AG04449 (cell line): ENCODE data around the gene PIP5K1B.
"Not testable (repeated sequence)": the region's sequence is repeated elsewhere in the genome, so short reads cannot be mapped to it uniquely, and the experiment has no call there.

Experiments
- CTCF ChIA-PET: fragments of 350-600 bp; formaldehyde crosslinking; extraction: SDS; loops from one replicate; lab custom pipeline; 2021; ENCODE audit warnings: antibody characterized with exemption; lab: Yijun Ruan, JAX
- POLR2A ChIA-PET: fragments of 400-600, 350-600 bp; formaldehyde crosslinking; extraction: SDS; loops from one replicate; lab custom pipeline; 2020; ENCODE audit warnings: antibody characterized with exemption, inconsistent platforms; lab: Yijun Ruan, JAX
- DNase-seq: peaks from one replicate; pipeline ENCODE4 v3.0.0-alpha.2; 2010; ENCODE audit warnings: low read depth, low spot score
- H3K4me3 ChIP-seq: 2 replicates; pipeline ENCODE4 v1.5.1; 2011; ENCODE audit warnings: low read depth, mild to moderate bottlenecking, control low read depth, low read length
- TF ChIP-seq, protein P1 (sequence below): IDR thresholded peaks from one replicate; pipeline ENCODE4 v1.5.1; 2011; ENCODE audit warnings: mild to moderate bottlenecking, moderate library complexity, low read length, control low read depth, inconsistent platforms; ENCODE audit not compliant: insufficient read depth; ENCODE audit errors: missing control alignments

PIP5K1B gene

DNA sequence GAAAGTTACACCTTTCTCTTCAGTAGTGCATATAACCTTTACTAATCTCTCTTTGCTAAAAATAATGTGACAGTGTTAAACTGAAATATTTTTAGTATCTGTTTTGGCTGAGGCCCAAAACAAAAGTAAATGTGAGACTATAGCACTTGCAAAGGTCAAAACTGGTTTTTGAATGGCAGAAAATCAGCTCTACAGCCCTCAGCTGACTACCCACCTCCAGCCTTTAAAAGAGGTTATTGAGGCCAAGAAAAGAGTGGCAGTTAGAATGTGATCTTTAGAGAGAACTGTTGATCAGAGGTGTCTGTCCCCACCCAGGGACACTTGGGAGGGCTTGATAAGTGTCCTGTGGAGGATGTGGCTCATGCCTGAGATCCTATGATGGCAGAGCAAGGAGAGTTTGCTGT, 278.0 kb downstream of the PIP5K1B start:
- no peak for DNase-seq
- TF ChIP-seq, protein P1, sequence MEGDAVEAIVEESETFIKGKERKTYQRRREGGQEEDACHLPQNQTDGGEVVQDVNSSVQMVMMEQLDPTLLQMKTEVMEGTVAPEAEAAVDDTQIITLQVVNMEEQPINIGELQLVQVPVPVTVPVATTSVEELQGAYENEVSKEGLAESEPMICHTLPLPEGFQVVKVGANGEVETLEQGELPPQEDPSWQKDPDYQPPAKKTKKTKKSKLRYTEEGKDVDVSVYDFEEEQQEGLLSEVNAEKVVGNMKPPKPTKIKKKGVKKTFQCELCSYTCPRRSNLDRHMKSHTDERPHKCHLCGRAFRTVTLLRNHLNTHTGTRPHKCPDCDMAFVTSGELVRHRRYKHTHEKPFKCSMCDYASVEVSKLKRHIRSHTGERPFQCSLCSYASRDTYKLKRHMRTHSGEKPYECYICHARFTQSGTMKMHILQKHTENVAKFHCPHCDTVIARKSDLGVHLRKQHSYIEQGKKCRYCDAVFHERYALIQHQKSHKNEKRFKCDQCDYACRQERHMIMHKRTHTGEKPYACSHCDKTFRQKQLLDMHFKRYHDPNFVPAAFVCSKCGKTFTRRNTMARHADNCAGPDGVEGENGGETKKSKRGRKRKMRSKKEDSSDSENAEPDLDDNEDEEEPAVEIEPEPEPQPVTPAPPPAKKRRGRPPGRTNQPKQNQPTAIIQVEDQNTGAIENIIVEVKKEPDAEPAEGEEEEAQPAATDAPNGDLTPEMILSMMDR = no peak
- no peak overlapping the region for H3K4me3 ChIP-seq
- CTCF ChIA-PET = no interaction called here
- POLR2A ChIA-PET = no interaction called here

DNA sequence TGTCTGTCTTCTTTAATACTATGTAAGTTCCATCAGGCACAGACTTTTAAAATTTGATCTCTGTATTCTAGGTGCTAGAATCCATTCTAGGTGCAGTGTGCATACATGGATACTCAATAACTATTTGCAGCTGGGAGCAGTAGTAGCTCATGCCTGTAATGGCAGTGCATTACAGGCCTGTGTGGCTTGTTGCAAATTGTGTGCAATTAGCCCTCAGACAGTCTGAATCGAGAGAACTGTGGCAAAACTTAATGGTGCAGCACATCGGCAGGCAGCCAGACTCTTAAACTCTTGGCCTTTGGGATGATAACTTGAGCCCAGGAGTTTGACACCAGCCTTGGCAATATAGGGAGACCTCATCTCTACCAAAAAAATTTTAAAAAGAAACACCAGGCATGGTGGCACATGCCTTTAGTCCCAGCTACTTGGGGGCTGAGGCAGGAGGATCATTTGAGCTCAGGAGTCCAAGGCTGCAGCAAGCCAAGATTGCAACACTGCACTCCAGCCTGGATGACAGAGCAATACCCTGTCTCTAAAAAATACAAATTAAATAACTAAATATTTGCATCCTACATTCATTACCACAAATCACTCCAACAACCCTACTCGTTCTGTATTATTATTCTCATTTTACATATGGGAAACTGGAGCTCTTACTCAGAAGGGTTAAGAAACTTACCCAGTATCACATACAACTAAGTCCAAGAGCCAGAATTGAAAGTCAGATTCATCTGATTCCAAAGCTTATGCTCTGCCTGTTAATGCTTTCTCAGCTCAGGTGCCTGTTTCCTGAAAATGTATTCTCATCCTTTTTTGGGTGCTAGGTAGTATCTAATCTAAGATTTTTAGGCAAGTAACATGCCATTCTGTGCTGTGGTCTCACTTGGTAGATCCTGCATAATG, 278.7 kb downstream of the PIP5K1B start:
- CTCF ChIA-PET = interaction anchor here (1.1 kb wide), 1 partner anchor 400 kb away, joined by 3 read pairs; no protein-coding TSS in a partner anchor
- DNase-seq = no peak
- POLR2A ChIA-PET = no interaction called here
- TF ChIP-seq, protein P1 = no peak
- H3K4me3 ChIP-seq = no peak overlapping the region

DNA sequence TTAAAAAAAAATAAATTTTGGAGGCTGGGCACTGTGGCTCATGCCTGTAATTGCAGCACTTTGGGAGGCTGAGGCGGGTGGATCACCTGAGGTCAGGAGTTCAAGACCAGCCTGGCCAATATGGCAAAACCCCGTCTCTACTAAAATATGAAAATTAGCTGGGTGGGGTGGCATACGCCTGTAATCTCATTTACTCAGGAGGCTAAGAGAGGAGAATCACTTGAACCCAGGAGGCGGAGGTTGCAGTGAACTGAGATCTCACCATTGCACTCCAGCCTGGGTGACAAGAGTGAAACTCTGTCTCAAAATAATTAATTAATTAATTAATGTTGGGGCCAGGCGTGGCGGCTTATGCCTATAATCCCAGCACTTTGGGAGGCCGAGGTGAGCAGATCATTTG, 281.9 kb downstream of the PIP5K1B start:
- POLR2A ChIA-PET, H3K4me3 ChIP-seq, DNase-seq, CTCF ChIA-PET: not testable (repeated sequence)

DNA sequence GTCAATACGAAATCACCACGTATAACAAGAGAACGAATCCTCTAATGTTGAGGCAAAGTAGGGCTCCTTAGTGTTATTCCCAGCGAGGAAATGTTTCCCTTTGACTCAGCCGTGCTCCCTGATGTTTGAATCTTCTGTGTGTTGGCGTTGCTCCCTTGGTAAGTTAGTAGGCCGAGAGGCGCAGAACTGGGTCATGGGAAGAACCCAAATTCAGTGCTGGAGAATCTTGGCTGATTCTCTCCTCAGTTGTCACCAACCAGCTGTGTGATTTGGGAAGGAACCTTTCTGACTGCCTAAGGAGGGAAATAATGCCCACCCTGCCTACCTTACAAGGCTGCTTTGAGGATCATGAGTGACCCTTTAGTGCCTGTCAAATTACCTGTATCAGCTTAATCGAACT, 286.4 kb downstream of the PIP5K1B start:
- no peak overlapping the region for H3K4me3 ChIP-seq
- no peak for DNase-seq
- POLR2A ChIA-PET = no interaction called here
- CTCF ChIA-PET = no interaction called here
- TF ChIP-seq, protein P1 = no peak

DNA sequence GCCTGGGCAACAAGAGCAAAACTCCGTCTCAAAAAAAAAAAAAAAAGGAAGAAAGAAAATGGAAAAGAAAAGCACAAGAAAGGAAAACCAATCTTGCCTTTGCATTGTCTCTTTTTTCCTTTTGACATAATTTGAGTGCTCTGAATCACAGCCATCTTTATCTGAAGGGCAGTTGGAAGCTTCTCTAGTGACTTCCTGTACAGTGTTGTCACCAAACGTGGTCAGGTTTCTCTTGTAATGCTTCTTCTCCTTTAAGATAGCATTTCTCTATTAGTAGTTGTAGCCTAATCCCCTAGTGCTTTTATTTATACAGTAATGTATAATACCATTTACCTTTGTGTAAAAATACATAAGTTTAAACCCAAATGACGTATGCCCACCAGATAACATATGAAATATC, 290.7 kb downstream of the PIP5K1B start:
- TF ChIP-seq, protein P1 = no peak
- ChIA-PET CTCF (interaction anchor here (1.4 kb wide), 1 partner anchor 9 kb away, joined by 4 read pairs; no protein-coding TSS in a partner anchor), POLR2A (no interaction called here)
- no peak overlapping the region for H3K4me3 ChIP-seq
- DNase-seq = no peak

DNA sequence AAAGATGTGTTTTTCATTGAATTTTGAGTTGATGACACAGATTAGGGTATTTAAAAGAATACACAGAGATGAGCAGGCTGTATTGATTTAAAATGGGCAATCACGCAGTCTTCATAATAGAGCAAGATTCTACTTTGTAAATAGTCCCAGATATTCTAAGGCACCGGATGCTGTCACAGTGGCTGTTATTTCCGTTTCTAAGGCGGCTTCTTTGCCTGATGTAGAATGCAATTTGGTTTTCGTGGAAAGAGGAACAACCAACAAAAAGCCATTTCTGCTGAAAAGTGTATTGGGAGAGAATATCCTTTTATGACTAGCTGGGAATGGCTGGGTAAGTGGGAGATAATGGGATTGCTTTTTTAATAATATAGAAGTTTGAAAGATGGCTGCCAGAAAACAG, 291.4 kb downstream of the PIP5K1B start:
- ChIA-PET CTCF (interaction anchor here (1.4 to 2.2 kb wide), 2 partner anchors 8 to 414 kb away, joined by 4 to 6 read pairs; no protein-coding TSS in a partner anchor), POLR2A (no interaction called here)
- DNase-seq = no peak
- TF ChIP-seq, protein P1 = no peak
- H3K4me3 ChIP-seq = no peak overlapping the region

DNA sequence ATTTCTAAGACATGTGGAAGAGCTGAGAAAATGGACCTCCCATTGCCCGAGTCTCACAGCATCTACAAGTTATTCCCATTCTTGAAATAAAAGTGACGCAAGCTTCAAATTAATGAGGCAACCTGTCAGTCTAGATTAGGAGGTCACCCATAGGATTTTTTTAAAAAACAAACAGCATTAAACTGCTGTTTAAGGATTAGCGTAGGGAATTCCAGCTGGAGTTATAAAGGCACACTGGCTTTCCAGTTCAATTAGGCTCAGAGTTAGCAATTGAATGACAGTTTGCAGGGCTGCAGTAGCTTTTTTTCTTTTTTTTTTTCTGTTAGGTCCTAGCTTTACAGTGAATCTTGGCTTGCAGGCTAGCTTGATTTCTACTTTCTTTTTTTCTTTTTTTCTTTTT, 292.6 kb downstream of the PIP5K1B start:
- CTCF ChIA-PET = interaction anchor here (0.7 to 2.2 kb wide), 4 partner anchors 10 to 415 kb away, joined by 3 to 6 read pairs (median 4); no protein-coding TSS in a partner anchor
- POLR2A ChIA-PET = no interaction called here
- no peak for DNase-seq
- H3K4me3 ChIP-seq = no peak overlapping the region
- TF ChIP-seq, protein P1 = no peak
